Suprapubic skin (tissue), 3 donors: ENCODE measurements around the gene ZDHHC14.

Experiments
- EP300 ChIP-seq: sonication (generic); formaldehyde crosslinking; IDR thresholded peaks from one replicate; pipeline ENCODE4 v1.6.1; 2017; ENCODE audit warnings: antibody characterized with exemption
- TF ChIP-seq, protein P1 (sequence below), 2 donors: fragments of 200-600 bp in 1 of 2; fragments of 450-650 bp in 1 of 2; sonication (generic) in 1 of 2; IDR thresholded peaks; one replicate each; pipeline ENCODE4 v1.5.1; 2016 to 2019; ENCODE audit warnings: antibody characterized with exemption in 2 of 2, mild to moderate bottlenecking in 1 of 2, moderate library complexity in 1 of 2

DNA sequence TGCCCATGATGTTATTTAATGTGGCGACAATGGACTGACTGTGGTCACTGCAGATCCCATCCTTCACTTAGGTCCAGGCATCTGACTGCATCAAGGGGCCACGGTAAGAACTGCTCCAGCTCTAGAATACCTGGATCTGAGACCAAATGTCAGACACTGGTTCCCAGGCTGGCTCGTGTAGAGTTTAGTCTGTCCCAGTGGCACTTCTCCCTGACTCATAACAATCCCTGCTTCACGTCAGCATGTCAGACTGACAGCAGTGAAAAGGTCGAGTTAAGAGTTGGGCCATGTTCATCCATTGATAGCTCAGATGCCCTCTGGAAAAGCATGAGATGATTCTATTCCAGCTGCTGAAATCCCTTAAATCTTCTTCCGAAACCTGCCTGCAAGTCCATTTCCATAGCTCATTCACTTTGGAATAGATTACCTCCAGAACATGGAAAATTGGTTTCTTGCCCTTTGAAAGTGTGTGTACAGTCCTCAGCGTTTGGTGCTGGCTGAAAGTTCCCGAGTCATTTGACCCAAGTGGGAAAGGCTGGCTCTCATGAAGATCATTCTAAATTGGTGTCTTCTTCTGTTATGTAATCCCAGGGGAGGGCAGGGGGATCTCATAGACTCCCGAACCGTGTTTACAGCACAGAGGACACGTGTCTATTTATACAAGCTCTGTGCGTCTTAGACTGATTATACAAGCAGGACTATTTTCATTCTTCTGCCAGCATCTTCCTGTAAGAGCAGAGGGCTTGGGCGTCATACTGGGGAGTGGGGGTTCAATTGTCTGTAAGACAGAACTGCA, 160.8 kb downstream of the ZDHHC14 start:
- TF ChIP-seq, protein P1, sequence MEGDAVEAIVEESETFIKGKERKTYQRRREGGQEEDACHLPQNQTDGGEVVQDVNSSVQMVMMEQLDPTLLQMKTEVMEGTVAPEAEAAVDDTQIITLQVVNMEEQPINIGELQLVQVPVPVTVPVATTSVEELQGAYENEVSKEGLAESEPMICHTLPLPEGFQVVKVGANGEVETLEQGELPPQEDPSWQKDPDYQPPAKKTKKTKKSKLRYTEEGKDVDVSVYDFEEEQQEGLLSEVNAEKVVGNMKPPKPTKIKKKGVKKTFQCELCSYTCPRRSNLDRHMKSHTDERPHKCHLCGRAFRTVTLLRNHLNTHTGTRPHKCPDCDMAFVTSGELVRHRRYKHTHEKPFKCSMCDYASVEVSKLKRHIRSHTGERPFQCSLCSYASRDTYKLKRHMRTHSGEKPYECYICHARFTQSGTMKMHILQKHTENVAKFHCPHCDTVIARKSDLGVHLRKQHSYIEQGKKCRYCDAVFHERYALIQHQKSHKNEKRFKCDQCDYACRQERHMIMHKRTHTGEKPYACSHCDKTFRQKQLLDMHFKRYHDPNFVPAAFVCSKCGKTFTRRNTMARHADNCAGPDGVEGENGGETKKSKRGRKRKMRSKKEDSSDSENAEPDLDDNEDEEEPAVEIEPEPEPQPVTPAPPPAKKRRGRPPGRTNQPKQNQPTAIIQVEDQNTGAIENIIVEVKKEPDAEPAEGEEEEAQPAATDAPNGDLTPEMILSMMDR (IDR thresholded peaks at IDR 0.05), result no peak
- no peak for TF ChIP-seq EP300
